Epithelial cell of esophagus (primary cell): Measurements from ENCODE around the gene ZXDA.
"Not testable (repeated sequence)": the region's sequence is repeated elsewhere in the genome, so short reads cannot be mapped to it uniquely, and the experiment has no call there.

Source experiments
- DNase-seq: peaks from one replicate; pipeline ENCODE4 v3.0.0; 2010; ENCODE audit warnings: low read depth
- H3K4me3 ChIP-seq: 2 replicates; pipeline ENCODE4 v1.5.1; 2011; ENCODE audit warnings: mild to moderate bottlenecking, low read length, control low read depth
- CTCF ChIP-seq: IDR thresholded peaks from 2 replicates; pipeline ENCODE4 v1.5.1; 2011; ENCODE audit warnings: low read depth, mild to moderate bottlenecking, low read length, control low read depth, inconsistent platforms; ENCODE audit not compliant: insufficient read depth; ENCODE audit errors: missing control alignments

The ZXDA gene

GRCh38 chrX:57925806-57926205 lies 15.5 kb upstream of the ZXDA start:
- DNase-seq = no peak

GRCh38 chrX:57918750-57919436 lies 8.6 kb upstream of the ZXDA start:
- H3K4me3 ChIP-seq = no peak overlapping the region
- DNase-seq = peak; percentile 35
- TF ChIP-seq CTCF = peak; percentile 47

More at GRCh38 chrX:57925806-57926205, 15.5 kb upstream of the ZXDA start:
- no peak overlapping the region for H3K4me3 ChIP-seq
- no peak for TF ChIP-seq CTCF

GRCh38 chrX:57915680-57916079 lies 5.4 kb upstream of the ZXDA start:
- H3K4me3 ChIP-seq = no peak overlapping the region
- DNase-seq = no peak
- TF ChIP-seq CTCF = no peak

GRCh38 chrX:57909595-57910286 lies 517 bp downstream of the ZXDA start:
- DNase-seq = peak; percentile 27
- H3K4me3 ChIP-seq = peak overlapping the region; percentile 35

GRCh38 chrX:57908972-57909594 lies 1.2 kb downstream of the ZXDA start:
- peak overlapping the region; percentile 35 for H3K4me3 ChIP-seq
- DNase-seq = not testable (repeated sequence)

GRCh38 chrX:57906790-57907189 lies 3.5 kb downstream of the ZXDA start:
- DNase-seq = no peak
- TF ChIP-seq CTCF = no peak
- H3K4me3 ChIP-seq = no peak overlapping the region

GRCh38 chrX:57905141-57905540 lies 5.1 kb downstream of the ZXDA start:
- H3K4me3 ChIP-seq = no peak overlapping the region
- no peak for TF ChIP-seq CTCF
- no peak for DNase-seq
